ENCODE measurements around the gene CCDC188.

The CCDC188 gene

DNA sequence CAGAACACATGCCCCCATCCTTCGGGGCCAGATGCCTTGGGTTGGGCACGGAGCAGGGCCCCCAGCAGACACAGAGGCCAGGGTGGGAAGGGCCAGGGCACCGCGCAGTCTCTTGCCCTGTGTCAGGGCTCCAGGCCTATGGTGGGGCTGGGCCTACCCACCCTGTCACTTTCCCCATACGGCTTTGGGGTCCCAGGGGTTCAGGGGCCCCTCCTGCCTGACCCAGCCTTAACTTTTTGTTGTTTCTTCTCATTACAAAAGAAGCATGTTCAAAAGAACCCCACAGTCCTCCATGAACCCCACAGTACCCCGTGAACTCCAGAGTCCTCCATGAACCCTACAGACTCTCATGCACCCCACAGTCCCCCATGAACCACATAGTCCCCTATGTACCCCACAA, 33.0 kb upstream of the CCDC188 start:
- DNase-seq (ENCODE audit: low spot score): no peak
- TF ChIP-seq, protein P1, sequence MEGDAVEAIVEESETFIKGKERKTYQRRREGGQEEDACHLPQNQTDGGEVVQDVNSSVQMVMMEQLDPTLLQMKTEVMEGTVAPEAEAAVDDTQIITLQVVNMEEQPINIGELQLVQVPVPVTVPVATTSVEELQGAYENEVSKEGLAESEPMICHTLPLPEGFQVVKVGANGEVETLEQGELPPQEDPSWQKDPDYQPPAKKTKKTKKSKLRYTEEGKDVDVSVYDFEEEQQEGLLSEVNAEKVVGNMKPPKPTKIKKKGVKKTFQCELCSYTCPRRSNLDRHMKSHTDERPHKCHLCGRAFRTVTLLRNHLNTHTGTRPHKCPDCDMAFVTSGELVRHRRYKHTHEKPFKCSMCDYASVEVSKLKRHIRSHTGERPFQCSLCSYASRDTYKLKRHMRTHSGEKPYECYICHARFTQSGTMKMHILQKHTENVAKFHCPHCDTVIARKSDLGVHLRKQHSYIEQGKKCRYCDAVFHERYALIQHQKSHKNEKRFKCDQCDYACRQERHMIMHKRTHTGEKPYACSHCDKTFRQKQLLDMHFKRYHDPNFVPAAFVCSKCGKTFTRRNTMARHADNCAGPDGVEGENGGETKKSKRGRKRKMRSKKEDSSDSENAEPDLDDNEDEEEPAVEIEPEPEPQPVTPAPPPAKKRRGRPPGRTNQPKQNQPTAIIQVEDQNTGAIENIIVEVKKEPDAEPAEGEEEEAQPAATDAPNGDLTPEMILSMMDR (IDR thresholded peaks at IDR 0.05; ENCODE audit: extremely low read depth, missing control alignments): no peak

- DNase-seq (ENCODE audit: low spot score): no peak
- TF ChIP-seq, protein P1 (IDR thresholded peaks at IDR 0.05; ENCODE audit: extremely low read depth, missing control alignments): no peak
Observed at GRCh38 chr22:20183101-20183500, 32.2 kb upstream of the CCDC188 start.

DNA sequence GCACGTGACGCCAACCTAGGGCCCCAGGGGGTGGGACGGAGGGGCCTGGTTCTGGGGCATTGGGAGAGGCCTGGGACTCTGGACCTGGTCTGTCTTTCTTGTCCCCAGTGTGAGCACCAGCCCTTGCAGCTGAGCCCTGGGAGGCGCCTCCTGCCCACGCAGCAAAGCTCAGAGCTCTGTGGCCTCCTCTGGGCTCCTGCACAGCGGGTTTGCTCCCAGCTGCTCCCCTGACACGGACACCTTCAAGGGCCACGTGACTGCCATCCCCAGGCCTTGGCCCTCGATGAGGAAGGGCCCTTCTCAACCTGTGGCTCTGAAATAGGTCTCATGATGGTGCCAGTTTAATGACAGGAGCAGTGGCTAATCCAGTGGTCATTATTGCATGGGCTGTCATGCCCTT, 31.5 kb upstream of the CCDC188 start:
- no peak for DNase-seq (ENCODE audit: low spot score)

DNA sequence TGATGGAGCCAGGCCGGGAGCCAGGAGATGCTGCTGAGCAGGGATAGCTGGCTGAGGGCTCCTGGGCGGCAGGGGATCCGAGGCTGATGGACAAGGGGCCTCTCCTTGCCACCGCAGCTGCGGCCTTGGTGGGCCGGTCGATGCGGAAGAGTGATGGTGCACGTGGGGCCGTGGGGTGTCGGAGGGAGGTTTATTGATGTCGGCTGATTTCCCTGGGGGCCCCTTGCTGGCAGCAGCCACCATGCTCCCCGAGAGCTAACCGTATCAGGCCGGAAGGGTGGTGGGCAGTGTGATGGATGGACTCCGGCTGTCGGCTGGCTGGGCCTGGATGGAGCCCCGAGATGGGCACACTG, 31.0 kb upstream of the CCDC188 start:
- TF ChIP-seq, protein P1 (IDR thresholded peaks at IDR 0.05; ENCODE audit: extremely low read depth, missing control alignments): no peak
- no peak for DNase-seq (ENCODE audit: low spot score)

More for the DNA sequence above, 31.5 kb upstream of the CCDC188 start:
- TF ChIP-seq, protein P1 (IDR thresholded peaks at IDR 0.05; ENCODE audit: extremely low read depth, missing control alignments): no peak

- TF ChIP-seq, protein P1 (IDR thresholded peaks at IDR 0.05; ENCODE audit: extremely low read depth, missing control alignments): no peak
- no peak for DNase-seq (ENCODE audit: low spot score)
Observed at GRCh38 chr22:20181194-20181883, 30.5 kb upstream of the CCDC188 start.

- DNase-seq (ENCODE audit: low spot score): no peak
- TF ChIP-seq, protein P1 (IDR thresholded peaks at IDR 0.05; ENCODE audit: extremely low read depth, missing control alignments): no peak
Observed at GRCh38 chr22:20180640-20181039, 29.8 kb upstream of the CCDC188 start.

DNA sequence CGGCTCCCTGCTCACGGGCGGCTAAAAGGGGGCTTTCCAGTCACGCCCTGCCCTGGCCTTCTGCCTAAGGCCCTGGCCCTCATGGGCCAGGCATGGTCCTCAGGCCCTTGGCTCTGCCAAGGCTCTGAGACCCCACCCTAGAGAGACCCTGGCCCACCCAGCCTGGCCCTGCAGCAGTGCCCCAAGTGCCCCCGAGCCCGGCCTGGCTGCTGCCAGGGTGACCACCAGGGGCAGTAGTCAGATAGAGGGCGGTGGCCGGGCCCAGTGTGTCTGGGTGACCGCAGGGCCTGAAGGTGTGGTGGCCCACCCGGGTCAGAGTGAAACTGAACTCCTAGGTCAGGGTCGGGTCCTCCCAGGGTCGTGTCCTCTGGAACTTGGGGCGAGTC, 29.4 kb upstream of the CCDC188 start:
- DNase-seq (ENCODE audit: low spot score): no peak
- TF ChIP-seq, protein P1 (IDR thresholded peaks at IDR 0.05; ENCODE audit: extremely low read depth, missing control alignments): no peak

All from GM20000 (cell line).